Caco-2 (cell line): ENCODE measurements around the gene SLC29A4. TPM values are rescaled to one million over a fixed set of nuclear protein-coding genes. Genes with fewer than 3 reads are reported as not detected.
A peak's percentile ranks its signal among the peaks of the same experiment; 100 is the strongest.

ENCODE experiments used
- Bru-seq: library from RNA; stranded (reverse); fragments of 400-500 nt; gene quantifications from one replicate; lab custom pipeline; 2021; lab: Mats Ljungman, UMichigan
- BruChase-seq, 2 experiments: library from RNA; stranded (reverse); fragments of 400-500 nt; gene quantifications; one replicate each; lab custom pipeline; 2021; lab: Mats Ljungman, UMichigan
- BruUV-seq: library from RNA; stranded (reverse); fragments of 400-500 nt; replicated peaks from 2 replicates; lab custom pipeline; 2021; lab: Mats Ljungman, UMichigan
- CTCF ChIA-PET: fragments of 300-600 bp; sonication (Branson Sonifier 250); formaldehyde crosslinking; loops from one replicate; lab custom pipeline; 2022; ENCODE audit warnings: antibody characterized with exemption; lab: Charles Lee
- POLR2A ChIA-PET: fragments of 300-600 bp; sonication (Branson Sonifier 250); formaldehyde crosslinking; loops from one replicate; lab custom pipeline; 2022; ENCODE audit warnings: antibody characterized with exemption; lab: Charles Lee
- DNase-seq, 2 experiments: peaks; one replicate each; pipeline versions ENCODE4 v3.0.0 to v3.0.0-alpha.2; 2020 to 2022
- H3K27me3 ChIP-seq: replicated peaks from 2 replicates; pipeline ENCODE4 v1.6.0; 2011; ENCODE audit warnings: low read length; ENCODE audit not compliant: control insufficient read depth, insufficient read depth
- H3K36me3 ChIP-seq: 2 replicates; pipeline ENCODE4 v1.5.1; 2011; ENCODE audit warnings: low read length; ENCODE audit not compliant: control insufficient read depth, insufficient read depth
- H3K4me1 ChIP-seq: fragments of 250-450 bp; sonication (Bioruptor Pico); 2 replicates; pipeline ENCODE4 v1.5.1; 2020; ENCODE audit warnings: mild to moderate bottlenecking
- H3K4me3 ChIP-seq: 2 replicates; pipeline ENCODE4 v1.5.1; 2011; ENCODE audit warnings: low read depth, mild to moderate bottlenecking, control low read depth, low read length
- H3K9me3 ChIP-seq: fragments of 250-450 bp; sonication (Bioruptor Pico); 2 replicates; pipeline ENCODE4 v1.5.1; 2020; ENCODE audit warnings: mild to moderate bottlenecking, moderate library complexity
- H3K27ac Mint-ChIP-seq: one replicate; pipeline ENCODE4 v1.8.0; 2022; ENCODE audit warnings: mixed read lengths; ENCODE audit not compliant: unreplicated experiment
- H3K27me3 Mint-ChIP-seq: one replicate; pipeline ENCODE4 v1.8.0; 2022; ENCODE audit warnings: mixed read lengths; ENCODE audit not compliant: insufficient read depth, unreplicated experiment
- H3K36me3 Mint-ChIP-seq: one replicate; pipeline ENCODE4 v1.8.0; 2022; ENCODE audit warnings: mild to moderate bottlenecking, mixed read lengths; ENCODE audit not compliant: insufficient read depth, unreplicated experiment
- H3K4me1 Mint-ChIP-seq: one replicate; pipeline ENCODE4 v1.8.0; 2022; ENCODE audit warnings: low read depth, mixed read lengths; ENCODE audit not compliant: unreplicated experiment
- H3K4me3 Mint-ChIP-seq: one replicate; pipeline ENCODE4 v1.8.0; 2022; ENCODE audit warnings: mild to moderate bottlenecking, moderate library complexity, mixed read lengths; ENCODE audit not compliant: unreplicated experiment
- H3K9me3 Mint-ChIP-seq: one replicate; pipeline ENCODE4 v1.8.0; 2022; ENCODE audit warnings: mixed read lengths; ENCODE audit not compliant: unreplicated experiment
- intact Hi-C: fragments of 100-400 bp; cut with micrococcal nuclease; formaldehyde crosslinking; loops from one replicate; pipeline ENCODE4 v1.10.0; 2022; ENCODE audit not compliant: unreplicated experiment
- long read RNA-seq: library from polyadenylated mRNA; stranded (forward); transcript quantifications from one replicate; pipeline ENCODE4 v2.0.0, GENCODE V29; 2022
- total RNA-seq: library from RNA; stranded (reverse); gene quantifications from 2 replicates; pipeline ENCODE4 v1.2.3, GENCODE V29; 2022
- TF ChIP-seq, protein P1 (sequence below), 2 experiments: fragments of 200-600 bp in 1 of 2; IDR thresholded peaks; 1 replicate in 1 of 2; 2 replicates in 1 of 2; pipeline versions ENCODE4 v1.5.1 to v1.8.0; 2011 to 2022; ENCODE audit warnings: antibody characterized with exemption in 1 of 2, control low read depth in 1 of 2, inconsistent platforms in 1 of 2, low read depth in 1 of 2, low read length in 1 of 2, mild to moderate bottlenecking in 1 of 2, moderate library complexity in 1 of 2; ENCODE audit not compliant: insufficient read depth in 1 of 2, severe bottlenecking in 1 of 2, unreplicated experiment in 1 of 2

Gene SLC29A4
- 34.6 and 38.4 TPM in 2 replicates for total RNA-seq
- Bru-seq, nascent RNA: percentile 49 among the genes with signal in this experiment
- BruChase-seq, experiment 1, labeled RNA remaining after a 2-hour chase: percentile 55 among the genes with signal in this experiment
- percentile 66 among the genes with signal in this experiment for BruChase-seq, experiment 2, labeled RNA remaining after a 6-hour chase
- long read RNA-seq, full-length matches to known transcripts: 30 of 62 reads
- long read RNA-seq, partial matches to known transcripts: 7 of 62 reads
- long read RNA-seq, other reads (novel, unspliced or antisense): 25 of 62 reads

DNA sequence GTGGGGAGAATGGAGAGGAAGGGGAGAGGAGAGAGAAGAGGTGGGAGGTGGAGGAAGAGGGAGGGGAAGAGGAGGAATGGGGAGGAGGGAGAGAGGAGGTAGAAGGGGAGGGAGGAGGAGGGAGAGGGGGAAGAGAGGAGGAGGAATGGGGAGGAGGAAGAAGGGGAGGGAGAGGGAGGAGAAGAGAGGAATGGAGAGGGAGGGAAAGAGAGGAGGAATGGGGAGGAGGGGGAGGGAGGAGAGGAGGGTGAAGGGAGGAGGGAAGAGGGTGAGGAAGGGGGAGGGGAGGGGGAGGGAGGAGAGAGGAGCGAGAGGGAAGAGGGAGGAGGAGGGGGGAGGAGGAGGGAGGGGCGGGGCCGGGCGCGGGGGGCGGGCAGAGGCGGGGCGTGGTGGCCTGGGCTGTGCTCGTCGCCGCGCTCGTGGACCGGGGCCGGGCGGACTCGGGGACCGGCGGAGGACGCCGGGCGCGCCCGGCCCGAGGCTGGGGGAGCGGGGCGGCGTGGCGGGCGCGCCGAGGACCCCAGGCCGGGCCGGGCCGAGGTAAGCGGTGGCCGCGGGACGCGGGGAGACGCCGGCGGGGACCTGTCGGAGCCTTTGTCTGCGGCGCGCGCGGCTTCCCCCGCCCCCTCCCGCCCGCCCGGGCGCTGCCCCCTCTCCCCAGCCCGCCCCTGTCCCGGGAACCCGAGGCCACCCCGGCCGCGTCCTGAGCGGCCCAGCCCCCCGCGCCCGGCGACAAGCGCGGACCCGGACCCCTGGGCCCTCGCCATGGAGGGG, at the start of gene SLC29A4:
Gene SLC29A4 (plus strand): TSS at position 401 of the 774 bp plus-strand sequence. CDS start 4,874 bp downstream, outside the sequence.
- POLR2A ChIA-PET: no interaction called here
- CTCF ChIA-PET: no interaction called here
- DNase-seq: peak in 1 of 2 experiments; percentile 59
- no TSS peak for BruUV-seq
- H3K36me3 Mint-ChIP-seq: peaks cover 2% of the 10 kb centered on the region
- no peaks in the 10 kb centered on the region for H3K9me3 ChIP-seq
- no peak within 1 kb of the TSS for H3K27ac Mint-ChIP-seq
- intact Hi-C loops: no loop called here
- TF ChIP-seq, protein P1, sequence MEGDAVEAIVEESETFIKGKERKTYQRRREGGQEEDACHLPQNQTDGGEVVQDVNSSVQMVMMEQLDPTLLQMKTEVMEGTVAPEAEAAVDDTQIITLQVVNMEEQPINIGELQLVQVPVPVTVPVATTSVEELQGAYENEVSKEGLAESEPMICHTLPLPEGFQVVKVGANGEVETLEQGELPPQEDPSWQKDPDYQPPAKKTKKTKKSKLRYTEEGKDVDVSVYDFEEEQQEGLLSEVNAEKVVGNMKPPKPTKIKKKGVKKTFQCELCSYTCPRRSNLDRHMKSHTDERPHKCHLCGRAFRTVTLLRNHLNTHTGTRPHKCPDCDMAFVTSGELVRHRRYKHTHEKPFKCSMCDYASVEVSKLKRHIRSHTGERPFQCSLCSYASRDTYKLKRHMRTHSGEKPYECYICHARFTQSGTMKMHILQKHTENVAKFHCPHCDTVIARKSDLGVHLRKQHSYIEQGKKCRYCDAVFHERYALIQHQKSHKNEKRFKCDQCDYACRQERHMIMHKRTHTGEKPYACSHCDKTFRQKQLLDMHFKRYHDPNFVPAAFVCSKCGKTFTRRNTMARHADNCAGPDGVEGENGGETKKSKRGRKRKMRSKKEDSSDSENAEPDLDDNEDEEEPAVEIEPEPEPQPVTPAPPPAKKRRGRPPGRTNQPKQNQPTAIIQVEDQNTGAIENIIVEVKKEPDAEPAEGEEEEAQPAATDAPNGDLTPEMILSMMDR (IDR thresholded peaks at IDR 0.05; ENCODE audit: insufficient read depth in 1 of 2, low read depth in 1 of 2, low read length in 1 of 2, severe bottlenecking in 1 of 2, unreplicated experiment in 1 of 2): no peak
- H3K4me3 Mint-ChIP-seq: peak within 1 kb of the TSS; percentile 56
- no peaks in the 10 kb centered on the region for H3K9me3 Mint-ChIP-seq
- no peaks in the 10 kb centered on the region for H3K27me3 ChIP-seq
- peaks cover 7% of the 10 kb centered on the region for H3K4me1 ChIP-seq
- no peaks in the 10 kb centered on the region for H3K36me3 ChIP-seq
- peak within 1 kb of the TSS; percentile 63 for H3K4me3 ChIP-seq
- H3K27me3 Mint-ChIP-seq: no peaks in the 10 kb centered on the region
- H3K4me1 Mint-ChIP-seq: peaks cover 8% of the 10 kb centered on the region

GRCh38 chr7:5234852-5235831, 47.6 kb upstream of the SLC29A4 start:
- intact Hi-C loops: no loop called here
- CTCF ChIA-PET: no interaction called here
- peaks cover 23% of the 10 kb centered on the region for H3K36me3 Mint-ChIP-seq

More at GRCh38 chr7:5234852-5235831, 47.6 kb upstream of the SLC29A4 start:
- no peaks in the 10 kb centered on the region for H3K27me3 ChIP-seq
- H3K9me3 ChIP-seq: no peaks in the 10 kb centered on the region
- H3K9me3 Mint-ChIP-seq: no peaks in the 10 kb centered on the region
- no peaks in the 10 kb centered on the region for H3K27me3 Mint-ChIP-seq
- H3K4me1 ChIP-seq: peaks cover 8% of the 10 kb centered on the region
- POLR2A ChIA-PET: interaction anchor here (0.5 to 0.6 kb wide), 3 partner anchors 30 to 189 kb away, joined by 3 to 4 read pairs (median 3); no protein-coding TSS in a partner anchor
- H3K36me3 ChIP-seq: peaks cover 1% of the 10 kb centered on the region
- no peaks in the 10 kb centered on the region for H3K4me1 Mint-ChIP-seq
- BruUV-seq: no TSS peak
- H3K4me3 Mint-ChIP-seq: no peak overlapping the region
- TF ChIP-seq, protein P1 (IDR thresholded peaks at IDR 0.05; ENCODE audit: insufficient read depth in 1 of 2, low read depth in 1 of 2, low read length in 1 of 2, severe bottlenecking in 1 of 2, unreplicated experiment in 1 of 2): no peak
- no peak overlapping the region for H3K27ac Mint-ChIP-seq
- no peak overlapping the region for H3K4me3 ChIP-seq
- no peak for DNase-seq
